Ovary (tissue), 3 donors: Measurements from ENCODE around the gene KIF26B.

Experiments used
- POLR2A ChIP-seq: fragments of 450-650 bp; IDR thresholded peaks from one replicate; pipeline ENCODE4 v1.6.1; 2017; ENCODE audit warnings: antibody characterized with exemption, mild to moderate bottlenecking, moderate library complexity
- TF ChIP-seq, protein P1 (sequence below), 3 donors: fragments of 450-650 bp in 2 of 3; fragments of 200-600 bp in 1 of 3; IDR thresholded peaks; one replicate each; pipeline versions ENCODE4 v1.5.1 to v1.8.0; 2016 to 2022; ENCODE audit warnings: antibody characterized with exemption in 3 of 3, mild to moderate bottlenecking in 1 of 3
- donor health status: DM: no; HTN: no; CAD: no.

DNA sequence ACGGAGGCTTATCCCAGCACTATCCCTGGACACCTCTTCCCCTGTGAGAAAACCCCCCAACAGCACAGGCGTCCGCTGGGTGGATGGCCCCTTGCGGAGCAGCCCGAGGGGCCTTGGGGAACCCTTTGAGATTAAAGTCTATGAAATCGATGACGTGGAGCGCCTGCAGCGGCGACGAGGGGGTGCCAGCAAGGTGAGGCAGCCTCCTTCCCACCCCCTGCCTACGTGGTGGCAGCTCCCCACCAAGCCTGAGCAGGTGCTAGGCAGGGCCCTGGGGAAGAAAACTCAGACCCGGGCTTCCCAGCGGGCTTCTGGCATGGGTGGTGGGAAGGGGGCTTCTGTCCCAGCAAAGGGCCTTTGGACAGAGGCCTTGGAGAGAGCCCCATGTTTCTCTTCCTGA is 543.3 kb downstream of the KIF26B start:
- TF ChIP-seq, protein P1, sequence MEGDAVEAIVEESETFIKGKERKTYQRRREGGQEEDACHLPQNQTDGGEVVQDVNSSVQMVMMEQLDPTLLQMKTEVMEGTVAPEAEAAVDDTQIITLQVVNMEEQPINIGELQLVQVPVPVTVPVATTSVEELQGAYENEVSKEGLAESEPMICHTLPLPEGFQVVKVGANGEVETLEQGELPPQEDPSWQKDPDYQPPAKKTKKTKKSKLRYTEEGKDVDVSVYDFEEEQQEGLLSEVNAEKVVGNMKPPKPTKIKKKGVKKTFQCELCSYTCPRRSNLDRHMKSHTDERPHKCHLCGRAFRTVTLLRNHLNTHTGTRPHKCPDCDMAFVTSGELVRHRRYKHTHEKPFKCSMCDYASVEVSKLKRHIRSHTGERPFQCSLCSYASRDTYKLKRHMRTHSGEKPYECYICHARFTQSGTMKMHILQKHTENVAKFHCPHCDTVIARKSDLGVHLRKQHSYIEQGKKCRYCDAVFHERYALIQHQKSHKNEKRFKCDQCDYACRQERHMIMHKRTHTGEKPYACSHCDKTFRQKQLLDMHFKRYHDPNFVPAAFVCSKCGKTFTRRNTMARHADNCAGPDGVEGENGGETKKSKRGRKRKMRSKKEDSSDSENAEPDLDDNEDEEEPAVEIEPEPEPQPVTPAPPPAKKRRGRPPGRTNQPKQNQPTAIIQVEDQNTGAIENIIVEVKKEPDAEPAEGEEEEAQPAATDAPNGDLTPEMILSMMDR (IDR thresholded peaks at IDR 0.05): no peak
- TF ChIP-seq POLR2A: no peak
